Ammon's horn (tissue), 1 donor: ENCODE data around the gene GPN2.
"Not testable (repeated sequence)": the region's sequence is repeated elsewhere in the genome, so short reads cannot be mapped to it uniquely, and the experiment has no call there.

Experiments
- DNase-seq: peaks from one replicate; pipeline ENCODE4 v3.0.0-alpha.2; 2016; ENCODE audit warnings: low spot score

GPN2 gene

DNA sequence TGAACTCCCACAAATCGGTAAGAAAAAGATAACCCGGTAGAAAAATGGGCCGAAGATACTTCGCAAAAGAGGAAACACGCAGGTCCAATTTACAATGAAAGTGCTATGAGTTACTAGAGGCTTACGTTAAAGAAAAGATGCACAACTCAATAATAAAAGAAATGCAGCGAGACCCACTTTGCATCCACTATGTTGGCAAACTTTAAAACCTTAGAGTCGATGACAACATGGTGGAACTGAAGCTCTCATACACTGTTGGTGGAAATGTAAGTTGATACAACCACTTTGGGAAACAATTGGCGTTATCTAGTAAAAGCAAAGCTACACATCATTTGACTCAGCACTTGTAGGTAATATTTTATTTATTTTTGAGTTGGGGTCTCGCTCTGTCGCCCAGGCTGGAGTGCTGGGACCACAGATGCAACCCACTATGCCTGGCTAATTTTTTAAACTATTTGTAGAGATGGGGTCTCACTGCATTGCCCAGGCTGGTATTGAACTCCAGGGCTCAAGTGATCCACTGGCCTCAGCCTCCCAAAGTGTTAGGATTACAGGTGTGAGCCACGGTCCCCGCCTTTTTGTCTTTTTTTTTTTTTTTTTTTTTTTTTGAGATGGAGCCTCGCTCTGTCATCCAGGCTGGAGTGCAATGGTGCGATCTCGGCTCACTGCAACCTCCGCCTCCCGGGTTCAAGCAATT, 10.9 kb upstream of the GPN2 start:
- no peak for DNase-seq

- peak; percentile 93 for DNase-seq
Observed at GRCh38 chr1:26900001-26900814, 10.1 kb upstream of the GPN2 start, which contains the start of gene GPATCH3. TSS of gene GPATCH3 (minus strand) at chr1:26900467. CDS start at chr1:26900442, 25 bp downstream.

DNA sequence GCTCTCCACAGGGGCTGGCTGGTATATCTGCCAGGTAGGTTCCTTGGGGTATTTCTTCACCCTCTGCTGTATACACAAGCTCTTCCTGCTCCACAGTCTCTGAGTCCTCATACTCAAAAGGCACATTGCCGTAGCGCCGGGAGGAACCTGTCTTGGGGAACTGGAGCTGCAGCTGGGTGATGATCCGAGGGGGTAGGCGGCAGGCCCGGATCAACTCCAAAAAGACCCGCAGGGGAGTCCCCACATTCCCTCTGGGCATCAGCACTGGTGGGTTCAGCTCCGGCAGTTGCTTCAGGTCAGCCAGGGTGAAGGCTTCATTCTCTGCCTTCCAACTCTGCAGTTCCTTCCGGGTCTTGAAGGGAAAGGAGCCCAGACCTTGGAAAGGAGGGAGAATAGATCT, 7.3 kb upstream of the GPN2 start:
- DNase-seq: no peak

GRCh38 chr1:26894263-26894662, 4.2 kb upstream of the GPN2 start:
- DNase-seq: no peak

DNA sequence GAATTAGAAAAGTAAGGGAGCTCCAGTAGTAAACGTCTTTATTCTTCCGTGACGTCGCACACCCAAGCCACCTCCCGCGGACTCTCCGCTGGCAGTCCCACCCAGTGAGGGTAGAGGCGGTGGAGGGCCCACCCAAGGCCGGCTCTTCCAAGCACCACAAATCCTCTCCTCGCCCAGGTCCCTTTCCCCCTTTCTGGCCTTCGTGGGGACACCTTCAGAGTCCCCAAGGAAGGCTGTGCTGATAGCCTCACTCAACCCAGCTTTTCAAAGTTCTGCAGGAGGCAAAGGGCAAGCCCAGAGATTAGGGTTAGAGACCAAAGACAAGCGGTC, 349 bp upstream of the GPN2 start:
- no peak for DNase-seq

DNA sequence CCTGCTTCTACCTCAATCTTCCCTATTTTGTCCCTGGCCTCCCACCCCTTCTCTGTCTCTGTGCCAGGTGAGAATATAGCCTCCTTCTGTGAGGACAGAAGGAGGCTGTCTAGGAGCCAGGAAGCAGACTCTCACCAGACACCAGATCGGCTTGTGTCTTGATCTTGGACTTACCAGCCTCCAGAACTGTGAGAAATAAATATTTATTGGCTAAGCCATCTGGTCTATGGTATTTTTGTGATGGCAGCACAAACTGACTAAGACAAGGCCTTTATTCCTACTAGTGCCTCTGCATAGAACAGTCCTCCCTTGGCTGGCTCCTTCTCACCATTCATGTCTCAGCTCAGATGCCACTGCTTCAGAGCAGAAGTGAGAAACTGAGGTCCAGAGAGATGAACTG, 1.9 kb downstream of the GPN2 start:
- no peak for DNase-seq

DNA sequence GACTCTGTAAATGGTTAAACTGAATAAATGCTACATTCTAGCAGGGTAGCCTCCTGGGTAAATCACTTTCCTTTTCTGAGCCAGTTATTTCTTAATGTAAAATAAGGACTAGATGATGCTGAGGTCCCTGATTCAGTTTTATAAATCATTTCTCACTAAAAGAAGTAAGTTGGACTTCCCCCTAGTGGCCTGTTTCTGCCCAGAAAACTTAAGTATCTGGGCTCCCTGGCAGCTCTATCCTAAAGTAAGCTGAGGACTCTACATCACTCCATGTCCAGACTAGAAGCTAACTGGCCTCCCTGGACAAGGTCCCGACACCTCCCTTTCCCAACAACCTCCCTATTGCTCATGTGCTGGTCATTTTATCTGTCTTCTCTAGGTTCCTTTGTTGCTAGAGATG, 3.0 kb downstream of the GPN2 start:
- no peak for DNase-seq

GRCh38 chr1:26882696-26883463, 7.2 kb downstream of the GPN2 start:
- DNase-seq: no peak

DNA sequence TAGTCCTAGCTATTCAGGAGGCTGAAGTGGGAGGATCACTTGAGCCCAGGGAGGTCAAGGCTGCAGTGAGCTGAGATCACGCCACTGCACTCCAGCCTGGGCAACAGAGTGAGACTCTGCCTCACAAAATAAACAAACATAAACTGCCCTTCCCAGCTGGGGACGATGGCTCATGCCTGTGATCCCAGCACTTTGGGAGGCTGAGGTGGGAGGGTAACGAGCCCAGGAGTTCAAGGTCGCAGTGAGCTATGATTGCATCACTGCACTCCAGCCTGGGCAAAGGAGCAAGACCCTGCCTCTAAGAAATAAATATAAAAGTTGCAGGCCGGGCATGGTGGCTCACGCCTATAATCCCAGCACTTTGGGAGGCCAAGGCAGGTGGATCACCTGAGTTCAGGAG, 8.5 kb downstream of the GPN2 start:
- DNase-seq: not testable (repeated sequence)

DNA sequence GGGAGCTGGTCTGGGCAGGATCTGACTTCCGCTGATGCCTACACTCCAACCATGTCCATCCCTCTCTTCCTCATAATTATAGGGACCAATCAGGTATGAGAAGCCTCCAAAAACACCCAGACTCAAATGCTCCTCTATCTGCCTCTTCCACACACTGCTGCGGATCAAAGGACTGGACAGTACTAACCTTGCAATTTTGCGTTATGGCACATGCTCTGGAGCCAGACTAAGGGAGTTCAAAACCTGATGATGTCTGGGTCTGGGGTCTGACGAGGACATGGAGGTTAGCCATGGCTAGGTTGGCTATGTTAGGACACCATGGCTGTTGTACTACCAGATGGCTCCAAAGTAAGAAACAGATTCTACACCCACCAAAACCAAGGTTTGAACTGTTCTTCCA, 10.3 kb downstream of the GPN2 start:
- DNase-seq: no peak

DNA sequence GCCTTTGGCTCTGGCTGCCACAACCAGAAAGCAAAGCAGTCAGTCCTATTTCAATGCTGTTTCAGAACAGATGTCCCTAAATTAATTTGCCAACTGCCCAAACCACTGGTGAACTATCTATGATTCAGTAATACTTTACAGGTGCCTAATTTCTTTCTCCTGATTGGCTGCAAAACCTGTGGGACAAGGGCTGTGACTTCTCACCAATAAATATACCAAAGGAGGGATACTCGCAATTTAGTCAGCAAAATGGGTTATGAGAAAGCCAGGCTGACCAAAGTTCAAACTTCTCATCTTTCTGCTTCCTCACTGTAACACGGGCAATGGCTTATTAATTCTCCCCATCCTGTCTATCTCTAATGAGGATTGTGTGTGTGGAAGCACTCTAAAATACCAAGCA, 12.8 kb downstream of the GPN2 start:
- DNase-seq: no peak

GRCh38 chr1:26874896-26875295, 15.2 kb downstream of the GPN2 start:
- DNase-seq: no peak

DNA sequence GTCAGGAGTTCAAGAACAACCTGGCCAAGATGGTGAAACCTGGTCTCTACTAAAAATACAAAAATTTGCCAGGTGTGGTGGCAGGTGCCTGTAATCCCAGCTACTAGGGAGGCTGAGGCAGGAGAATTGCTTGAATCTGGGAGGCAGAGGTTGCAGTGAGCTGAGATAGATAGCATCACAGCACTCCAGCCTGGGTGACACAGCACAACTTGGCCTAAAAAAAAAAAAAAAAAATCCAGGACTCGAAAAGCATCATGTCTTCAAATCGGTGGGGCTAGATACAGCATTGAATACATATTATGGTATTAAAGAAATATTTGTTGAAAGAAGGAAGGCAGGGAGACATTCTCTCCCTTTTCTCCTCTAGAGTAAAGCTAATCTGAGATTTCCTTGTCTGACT, 17.0 kb downstream of the GPN2 start:
- not testable (repeated sequence) for DNase-seq

GRCh38 chr1:26864610-26865480, 25.2 kb downstream of the GPN2 start:
- peak; percentile 98 for DNase-seq

DNA sequence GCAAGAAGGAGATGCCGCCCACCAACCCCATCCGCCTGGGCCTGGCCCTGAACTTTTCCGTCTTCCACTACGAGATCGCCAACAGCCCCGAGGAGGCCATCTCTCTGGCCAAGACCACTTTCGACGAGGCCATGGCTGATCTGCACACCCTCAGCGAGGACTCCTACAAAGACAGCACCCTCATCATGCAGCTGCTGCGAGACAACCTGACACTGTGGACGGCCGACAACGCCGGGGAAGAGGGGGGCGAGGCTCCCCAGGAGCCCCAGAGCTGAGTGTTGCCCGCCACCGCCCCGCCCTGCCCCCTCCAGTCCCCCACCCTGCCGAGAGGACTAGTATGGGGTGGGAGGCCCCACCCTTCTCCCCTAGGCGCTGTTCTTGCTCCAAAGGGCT, 26.4 kb downstream of the GPN2 start:
- no peak for DNase-seq

GRCh38 chr1:26862781-26863684, 27.1 kb downstream of the GPN2 start, which contains the start of gene SFN:
TSS of gene SFN (plus strand) at chr1:26863149. CDS start at chr1:26863213, 64 bp downstream.
- DNase-seq: no peak

- no peak for DNase-seq
Observed at GRCh38 chr1:26861889-26862378, 28.1 kb downstream of the GPN2 start.

- no peak for DNase-seq
Observed at GRCh38 chr1:26861286-26861701, 28.8 kb downstream of the GPN2 start.

GRCh38 chr1:26858891-26859640, 31.0 kb downstream of the GPN2 start:
- DNase-seq: no peak

- DNase-seq: no peak
Observed at GRCh38 chr1:26858160-26858559, 31.9 kb downstream of the GPN2 start.
